ENCODE measurements around the gene ACP5. TPM values are rescaled to one million over a fixed set of nuclear protein-coding genes. Genes with fewer than 3 reads are reported as not detected.

The ACP5 gene
- total RNA-seq, 1 experiment from 2014 or later: not detected

DNA sequence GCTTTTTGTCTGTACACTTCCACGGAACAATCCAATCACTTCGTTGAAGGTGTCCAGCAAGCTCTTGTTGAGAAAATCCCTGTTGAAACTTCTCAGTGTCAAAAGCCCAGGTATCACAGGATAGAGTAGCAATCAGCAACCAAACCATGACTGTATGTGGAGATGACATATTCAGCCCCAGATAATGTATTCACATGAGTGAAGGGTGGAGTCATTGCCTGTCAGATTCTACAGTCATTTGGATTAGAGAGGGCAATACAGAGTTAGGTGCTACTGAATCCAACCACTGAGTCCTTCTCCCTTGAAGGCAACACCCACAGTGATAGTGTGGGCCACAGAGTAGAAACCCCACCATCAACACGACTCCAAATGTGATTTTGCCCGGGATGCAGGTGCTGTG lies 43.1 kb upstream of the ACP5 start:
- TF ChIP-seq EZH2 (IDR thresholded peaks at IDR 0.05; ENCODE audit: low read length, unreplicated experiment) (no peak), EZH2phosphoT487 (IDR thresholded peaks at IDR 0.05; ENCODE audit: borderline replicate concordance, low read length) (no peak)
- TF ChIP-seq, protein P1, sequence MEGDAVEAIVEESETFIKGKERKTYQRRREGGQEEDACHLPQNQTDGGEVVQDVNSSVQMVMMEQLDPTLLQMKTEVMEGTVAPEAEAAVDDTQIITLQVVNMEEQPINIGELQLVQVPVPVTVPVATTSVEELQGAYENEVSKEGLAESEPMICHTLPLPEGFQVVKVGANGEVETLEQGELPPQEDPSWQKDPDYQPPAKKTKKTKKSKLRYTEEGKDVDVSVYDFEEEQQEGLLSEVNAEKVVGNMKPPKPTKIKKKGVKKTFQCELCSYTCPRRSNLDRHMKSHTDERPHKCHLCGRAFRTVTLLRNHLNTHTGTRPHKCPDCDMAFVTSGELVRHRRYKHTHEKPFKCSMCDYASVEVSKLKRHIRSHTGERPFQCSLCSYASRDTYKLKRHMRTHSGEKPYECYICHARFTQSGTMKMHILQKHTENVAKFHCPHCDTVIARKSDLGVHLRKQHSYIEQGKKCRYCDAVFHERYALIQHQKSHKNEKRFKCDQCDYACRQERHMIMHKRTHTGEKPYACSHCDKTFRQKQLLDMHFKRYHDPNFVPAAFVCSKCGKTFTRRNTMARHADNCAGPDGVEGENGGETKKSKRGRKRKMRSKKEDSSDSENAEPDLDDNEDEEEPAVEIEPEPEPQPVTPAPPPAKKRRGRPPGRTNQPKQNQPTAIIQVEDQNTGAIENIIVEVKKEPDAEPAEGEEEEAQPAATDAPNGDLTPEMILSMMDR (conservative IDR thresholded peaks at IDR 0.05; ENCODE audit: low read depth, low read length): no peak
- no peaks in the 10 kb centered on the region for H3K9me2 ChIP-seq (replicated peaks; ENCODE audit: low read length)
- no peaks in the 10 kb centered on the region for H3K27me3 ChIP-seq (ENCODE audit: low read length)
- POLR2A ChIA-PET (ENCODE audit: unreplicated experiment): no interaction called here
- no peak overlapping the region for H2AFZ ChIP-seq (ENCODE audit: low read length)
- ATAC-seq (no peak), DNase-seq (no peak)
- H3K27ac ChIP-seq (ENCODE audit: low read length): no peak overlapping the region
- H3K4me2 ChIP-seq (ENCODE audit: low read length): no peak overlapping the region
- BruUV-seq (replicated peaks): no TSS peak
- H3K79me2 ChIP-seq (ENCODE audit: low read length): no peaks in the 10 kb centered on the region
- H3K4me3 ChIP-seq (ENCODE audit: low read length): no peak overlapping the region
- H3K4me1 ChIP-seq (ENCODE audit: insufficient read depth, low read length): peaks cover 28% of the 10 kb centered on the region
- peaks cover 56% of the 10 kb centered on the region for H3K36me3 ChIP-seq (ENCODE audit: low read depth, low read length)
- intact Hi-C loops (cut with micrococcal nuclease): no loop called here
- H3F3A ChIP-seq (ENCODE audit: low read length, unreplicated experiment): no peaks in the 10 kb centered on the region
- H4K20me1 ChIP-seq (ENCODE audit: low read length): no peaks in the 10 kb centered on the region
- no peak overlapping the region for H3K9ac ChIP-seq (ENCODE audit: low read length)
- H3K9me3 ChIP-seq (ENCODE audit: low read length): peaks cover 25% of the 10 kb centered on the region
- CTCF ChIA-PET: no interaction called here

DNA sequence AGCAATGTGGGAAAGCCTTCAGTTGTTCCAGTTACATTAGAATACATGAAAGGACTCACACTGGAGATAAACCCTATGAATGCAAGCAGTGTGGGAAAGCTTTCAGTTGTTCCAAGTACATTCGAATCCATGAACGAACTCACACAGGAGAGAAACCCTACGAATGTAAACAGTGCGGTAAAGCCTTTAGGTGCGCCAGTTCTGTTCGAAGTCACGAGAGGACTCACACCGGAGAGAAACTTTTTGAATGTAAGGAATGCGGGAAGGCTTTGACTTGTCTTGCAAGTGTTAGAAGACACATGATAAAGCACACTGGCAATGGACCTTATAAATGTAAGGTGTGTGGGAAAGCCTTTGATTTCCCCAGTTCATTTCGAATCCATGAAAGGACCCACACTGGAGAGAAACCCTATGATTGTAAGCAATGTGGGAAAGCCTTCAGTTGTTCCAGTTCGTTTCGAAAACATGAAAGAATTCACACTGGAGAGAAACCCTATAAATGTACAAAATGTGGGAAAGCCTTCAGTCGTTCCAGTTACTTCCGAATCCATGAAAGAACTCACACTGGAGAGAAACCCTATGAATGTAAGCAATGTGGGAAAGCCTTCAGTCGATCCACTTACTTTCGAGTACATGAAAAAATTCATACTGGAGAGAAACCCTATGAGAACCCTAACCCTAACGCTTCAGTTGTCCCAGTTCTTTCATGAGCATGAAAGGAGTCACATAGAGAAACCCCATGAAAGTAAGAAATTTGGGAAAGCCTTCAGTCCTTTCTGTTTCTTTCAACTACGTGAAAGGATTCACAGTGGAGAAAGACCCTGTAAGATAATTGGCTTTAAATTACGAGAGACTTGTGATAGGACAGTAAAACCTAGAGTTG lies 40.0 kb upstream of the ACP5 start:
- intact Hi-C loops (cut with micrococcal nuclease): no loop called here
- peak overlapping the region; percentile 28; the same call in 1 of the 2 replicates for H3K4me3 ChIP-seq (ENCODE audit: low read length)
- no peak for TF ChIP-seq EZH2 (IDR thresholded peaks at IDR 0.05; ENCODE audit: low read length, unreplicated experiment)
- TF ChIP-seq, protein P1 (conservative IDR thresholded peaks at IDR 0.05; ENCODE audit: low read depth, low read length): no peak
- no peak for TF ChIP-seq EZH2phosphoT487 (IDR thresholded peaks at IDR 0.05; ENCODE audit: borderline replicate concordance, low read length)
- no peaks in the 10 kb centered on the region for H4K20me1 ChIP-seq (ENCODE audit: low read length)
- no peaks in the 10 kb centered on the region for H3F3A ChIP-seq (ENCODE audit: low read length, unreplicated experiment)
- H3K36me3 ChIP-seq (ENCODE audit: low read depth, low read length): peaks cover 78% of the 10 kb centered on the region
- peaks cover 6% of the 10 kb centered on the region; the same call in 1 of the 2 replicates for H3K79me2 ChIP-seq (ENCODE audit: low read length)
- peaks cover 7% of the 10 kb centered on the region for H3K4me1 ChIP-seq (ENCODE audit: insufficient read depth, low read length)
- H3K27ac ChIP-seq (ENCODE audit: low read length): no peak overlapping the region
- no peak overlapping the region for H3K4me2 ChIP-seq (ENCODE audit: low read length)
- no peaks in the 10 kb centered on the region for H3K9me2 ChIP-seq (replicated peaks; ENCODE audit: low read length)
- no peak overlapping the region for H2AFZ ChIP-seq (ENCODE audit: low read length)
- H3K9ac ChIP-seq (ENCODE audit: low read length): no peak overlapping the region
- ChIA-PET CTCF (no interaction called here), POLR2A (ENCODE audit: unreplicated experiment) (no interaction called here)
- no peak for DNase-seq
- TSS peak; percentile 13 for BruUV-seq (replicated peaks)
- H3K27me3 ChIP-seq (ENCODE audit: low read length): no peaks in the 10 kb centered on the region
- peaks cover 29% of the 10 kb centered on the region for H3K9me3 ChIP-seq (ENCODE audit: low read length)
- ATAC-seq: no peak

Measured in PC-3 (cell line).